ENCODE data around the gene GNAI1. TPM values are rescaled to one million over a fixed set of nuclear protein-coding genes. Genes with fewer than 3 reads are reported as not detected.
"Not testable (repeated sequence)": the region's sequence is repeated elsewhere in the genome, so short reads cannot be mapped to it uniquely, and the experiment has no call there.

GNAI1 gene
- total and polyA plus RNA-seq, 12 donors, result 14.8 to 125 (median 64.8) TPM

DNA sequence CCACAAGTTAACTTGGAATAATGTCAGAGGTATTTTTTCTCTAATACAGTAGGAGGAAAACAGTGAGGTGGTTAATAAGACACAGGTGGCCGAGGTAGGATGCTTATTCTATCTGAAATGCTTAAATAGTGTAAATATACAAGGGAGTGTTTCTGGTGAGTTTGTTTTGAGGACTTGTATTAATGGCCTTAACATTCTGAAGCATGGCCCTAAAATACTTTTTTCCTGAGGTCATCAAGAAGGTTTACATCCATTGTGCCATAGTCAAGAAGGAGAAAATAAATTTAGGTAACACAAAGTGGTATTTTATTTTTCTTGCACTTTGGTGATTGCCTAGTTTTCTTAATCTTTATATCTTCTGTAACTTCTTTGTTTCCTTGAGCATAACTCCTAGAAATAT lies 18.8 kb downstream of the GNAI1 start:
- H3K27ac ChIP-seq, result no peak overlapping the region
- H3K9me3 ChIP-seq (replicated peaks in 1 of 3), result no peaks in the 10 kb centered on the region
- H3K4me3 ChIP-seq, result no peak overlapping the region
- TF ChIP-seq POLR2A (IDR thresholded peaks at IDR 0.05), result no peak
- TF ChIP-seq, protein P1, sequence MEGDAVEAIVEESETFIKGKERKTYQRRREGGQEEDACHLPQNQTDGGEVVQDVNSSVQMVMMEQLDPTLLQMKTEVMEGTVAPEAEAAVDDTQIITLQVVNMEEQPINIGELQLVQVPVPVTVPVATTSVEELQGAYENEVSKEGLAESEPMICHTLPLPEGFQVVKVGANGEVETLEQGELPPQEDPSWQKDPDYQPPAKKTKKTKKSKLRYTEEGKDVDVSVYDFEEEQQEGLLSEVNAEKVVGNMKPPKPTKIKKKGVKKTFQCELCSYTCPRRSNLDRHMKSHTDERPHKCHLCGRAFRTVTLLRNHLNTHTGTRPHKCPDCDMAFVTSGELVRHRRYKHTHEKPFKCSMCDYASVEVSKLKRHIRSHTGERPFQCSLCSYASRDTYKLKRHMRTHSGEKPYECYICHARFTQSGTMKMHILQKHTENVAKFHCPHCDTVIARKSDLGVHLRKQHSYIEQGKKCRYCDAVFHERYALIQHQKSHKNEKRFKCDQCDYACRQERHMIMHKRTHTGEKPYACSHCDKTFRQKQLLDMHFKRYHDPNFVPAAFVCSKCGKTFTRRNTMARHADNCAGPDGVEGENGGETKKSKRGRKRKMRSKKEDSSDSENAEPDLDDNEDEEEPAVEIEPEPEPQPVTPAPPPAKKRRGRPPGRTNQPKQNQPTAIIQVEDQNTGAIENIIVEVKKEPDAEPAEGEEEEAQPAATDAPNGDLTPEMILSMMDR (IDR thresholded peaks at IDR 0.05), result no peak
- no peaks in the 10 kb centered on the region for H3K27me3 ChIP-seq
- DNase-seq, result no peak
- WGBS, 4 donors, result 79 to 89% (median 85%) methylated on average over 1 of the region's 1 CpG
- intact Hi-C loops (cut with DNase I), result no loop called here
- H3K4me1 ChIP-seq (replicated peaks in 1 of 2), result peaks cover 9 to 45% of the 10 kb centered on the region in 2 donors
- H3K36me3 ChIP-seq (replicated peaks in 1 of 2), result no peaks in the 10 kb centered on the region

DNA sequence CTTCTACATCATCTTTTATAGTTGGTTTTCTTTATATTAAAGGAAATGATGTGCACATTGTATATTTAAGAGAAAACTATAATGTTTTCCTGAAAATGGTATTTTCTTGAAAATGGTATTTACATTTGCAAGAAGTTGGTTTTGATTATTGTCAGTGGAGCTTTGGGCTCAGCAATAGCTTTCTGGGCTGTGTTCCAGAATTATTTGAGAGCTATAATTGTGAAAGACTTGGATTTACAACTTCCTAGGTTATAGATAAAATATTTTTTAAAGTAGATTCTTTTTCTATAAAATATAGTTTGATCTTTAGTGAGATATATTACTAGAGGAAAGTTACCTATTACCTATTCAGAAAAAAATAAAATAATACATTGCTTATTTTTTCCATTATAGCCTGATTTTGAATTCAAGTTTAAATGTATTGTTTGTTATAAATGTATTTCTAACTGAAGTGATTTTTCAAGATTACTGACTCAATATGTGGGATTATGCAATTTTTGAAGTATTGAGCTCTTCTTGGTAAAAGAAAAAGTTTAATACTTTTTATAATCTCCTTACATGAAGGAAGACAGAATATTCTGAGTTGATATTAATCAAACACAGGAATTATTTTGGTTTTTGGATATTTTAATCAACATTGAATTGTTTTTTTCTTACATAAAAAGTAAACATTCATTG lies 20.2 kb downstream of the GNAI1 start:
- Histone ChIP-seq H3K9me3 (replicated peaks in 1 of 3) (no peaks in the 10 kb centered on the region), H3K36me3 (replicated peaks in 1 of 2) (no peaks in the 10 kb centered on the region), H3K4me3 (no peak overlapping the region), H3K4me1 (replicated peaks in 1 of 2) (peaks cover 9 to 45% of the 10 kb centered on the region in 2 donors), H3K27me3 (no peaks in the 10 kb centered on the region), H3K27ac (peak overlapping the region in 1 of 5 donors; percentile 39)
- no peak for DNase-seq
- intact Hi-C loops (cut with DNase I), result no loop called here
- TF ChIP-seq, protein P1 (IDR thresholded peaks at IDR 0.05), result no peak
- no peak for TF ChIP-seq POLR2A (IDR thresholded peaks at IDR 0.05)

DNA sequence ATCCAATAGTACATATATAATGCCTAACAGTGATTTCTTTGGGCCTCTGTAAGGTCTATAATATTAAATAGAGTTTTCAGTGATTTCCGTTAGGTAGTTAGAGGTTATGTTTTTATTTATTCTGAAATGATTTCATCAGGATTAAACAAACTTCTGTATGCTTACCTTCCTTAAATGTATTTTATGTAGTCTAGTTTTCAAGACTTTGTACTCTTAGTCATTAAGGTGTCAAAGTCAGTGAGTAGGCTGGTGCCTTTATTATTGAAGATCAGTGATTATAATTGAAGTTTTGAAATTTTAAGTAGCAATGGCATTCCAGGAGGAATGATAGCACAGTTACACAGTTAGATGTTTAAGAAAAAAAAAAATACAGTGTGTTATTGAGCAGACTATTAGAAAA lies 20.7 kb downstream of the GNAI1 start:
- TF ChIP-seq, protein P1 (IDR thresholded peaks at IDR 0.05), result no peak
- no peak for TF ChIP-seq POLR2A (IDR thresholded peaks at IDR 0.05)
- Histone ChIP-seq H3K4me1 (replicated peaks in 1 of 2) (peaks cover 9 to 45% of the 10 kb centered on the region in 2 donors), H3K27ac (peak overlapping the region in 1 of 5 donors; percentile 39), H3K9me3 (replicated peaks in 1 of 3) (no peaks in the 10 kb centered on the region), H3K27me3 (no peaks in the 10 kb centered on the region), H3K4me3 (no peak overlapping the region), H3K36me3 (replicated peaks in 1 of 2) (no peaks in the 10 kb centered on the region)
- 80 to 90% (median 88%) methylated on average over 1 of the region's 1 CpG for WGBS, 4 donors
- no peak for DNase-seq
- intact Hi-C loops (cut with DNase I), result no loop called here

DNA sequence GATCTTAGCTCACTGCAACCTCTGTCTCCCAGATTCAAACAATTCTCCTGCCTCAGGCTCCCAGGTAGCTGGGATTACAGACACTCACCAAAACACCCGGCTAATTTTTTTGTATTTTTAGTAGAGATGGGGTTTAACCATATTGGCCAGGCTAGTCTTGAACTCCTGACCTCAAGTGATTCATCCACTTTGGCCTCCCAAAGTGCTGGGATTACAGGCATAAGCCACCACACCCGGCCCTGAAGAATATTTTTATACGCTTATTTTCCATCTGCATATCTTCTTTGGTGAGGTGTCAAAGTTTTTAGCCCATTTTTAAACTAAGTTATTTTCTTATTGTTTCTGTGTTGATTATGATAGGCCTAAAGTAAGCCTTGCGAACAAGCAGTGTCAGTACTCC lies 23.1 kb downstream of the GNAI1 start:
- 76 to 87% (median 83%) methylated on average over 4 of the region's 4 CpGs for WGBS, 4 donors
- H3K27me3 ChIP-seq; H3K4me3 ChIP-seq; H3K9me3 ChIP-seq (replicated peaks in 1 of 3); intact Hi-C loops (cut with DNase I); DNase-seq; H3K27ac ChIP-seq; H3K36me3 ChIP-seq (replicated peaks in 1 of 2): not testable (repeated sequence)
- peaks cover 9 to 42% of the 10 kb centered on the region in 2 donors for H3K4me1 ChIP-seq (replicated peaks in 1 of 2)

DNA sequence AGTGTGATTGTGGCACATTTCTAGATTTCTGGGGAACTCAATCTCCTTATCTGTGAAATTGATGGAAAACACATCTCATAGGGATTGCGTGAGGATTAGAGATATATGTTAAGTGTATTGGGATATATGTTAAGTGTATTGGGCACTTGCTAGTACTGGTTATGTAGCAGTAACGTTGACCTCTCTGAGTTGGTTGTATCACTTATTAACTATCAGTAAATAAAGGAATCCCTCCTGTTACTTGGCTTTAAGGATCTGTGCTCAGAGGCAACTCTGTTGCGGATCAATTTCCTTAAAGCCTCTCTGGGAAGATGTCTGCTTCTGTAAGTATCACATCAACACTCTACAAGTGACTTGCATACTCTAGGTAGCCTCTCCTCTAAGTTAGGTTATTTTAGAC lies 25.2 kb downstream of the GNAI1 start:
- no peak overlapping the region for H3K4me3 ChIP-seq
- H3K36me3 ChIP-seq (replicated peaks in 1 of 2), result no peaks in the 10 kb centered on the region
- no peak overlapping the region for H3K27ac ChIP-seq
- 97 to 100% (median 97%) methylated on average over 3 of the region's 3 CpGs for WGBS, 4 donors
- H3K27me3 ChIP-seq, result no peaks in the 10 kb centered on the region
- H3K4me1 ChIP-seq (replicated peaks in 1 of 2), result peaks cover 6 to 22% of the 10 kb centered on the region in 2 donors
- TF ChIP-seq, protein P1 (IDR thresholded peaks at IDR 0.05), result no peak
- TF ChIP-seq POLR2A (IDR thresholded peaks at IDR 0.05), result no peak
- DNase-seq, result no peak
- intact Hi-C loops (cut with DNase I), result no loop called here
- H3K9me3 ChIP-seq (replicated peaks in 1 of 3), result no peaks in the 10 kb centered on the region
